Gastrocnemius medialis (tissue), 4 donors: Measurements from ENCODE around the gene CCDC39.

ENCODE experiments used
- CTCF ChIP-seq, 5 experiments: fragments of 450-650 bp in 3 of 5; fragments of 200-600 bp in 2 of 5; sonication (generic) in 2 of 5; IDR thresholded peaks in 4 of 5; conservative IDR thresholded peaks in 1 of 5; 1 replicate in 4 of 5; 2 replicates in 1 of 5; pipeline ENCODE4 v1.5.1; 2016 to 2019; ENCODE audit warnings: antibody characterized with exemption in 5 of 5, mild to moderate bottlenecking in 3 of 5, moderate library complexity in 3 of 5
- POLR2A ChIP-seq, 2 donors: fragments of 450-650 bp; IDR thresholded peaks; one replicate each; pipeline ENCODE4 v1.6.1; 2017; ENCODE audit warnings: antibody characterized with exemption in 2 of 2, mild to moderate bottlenecking in 2 of 2, moderate library complexity in 2 of 2

GRCh38 chr3:180631317-180631716 is 48.0 kb downstream of the CCDC39 start:
- TF ChIP-seq POLR2A (IDR thresholded peaks at IDR 0.05) (no peak), CTCF (IDR thresholded peaks at IDR 0.05 in 4 of 5, conservative IDR thresholded peaks at IDR 0.05 in 1 of 5) (no peak)
